ENCODE measurements around the gene NBPF20. TPM values are rescaled to one million over a fixed set of nuclear protein-coding genes. Genes with fewer than 3 reads are reported as not detected.
"Not testable (repeated sequence)": the region's sequence is repeated elsewhere in the genome, so short reads cannot be mapped to it uniquely, and the experiment has no call there.

Gene NBPF20
- total RNA-seq = 0.62 TPM
- long read RNA-seq, partial matches to known transcripts = 2 of 8 reads
- long read RNA-seq, other reads (novel, unspliced or antisense) = 6 of 8 reads

- DNase-seq (peak; percentile 88), ATAC-seq (ENCODE audit: poor library complexity) (peak; percentile 100)
- intact Hi-C loops (cut with DNase I) = no loop called here
Measured at GRCh38 chr1:145425436-145426029, at the start of gene NBPF20. Gene NBPF20, minus strand, starts transcription at chr1:145425603. Its CDS starts 20,331 bp downstream, at chr1:145405272.

GRCh38 chr1:145474837-145475368 lies 49.5 kb upstream of the NBPF20 start:
- intact Hi-C loops (cut with DNase I); DNase-seq; ATAC-seq (ENCODE audit: poor library complexity): not testable (repeated sequence)

GRCh38 chr1:145472731-145473130 lies 47.3 kb upstream of the NBPF20 start:
- ATAC-seq (ENCODE audit: poor library complexity); DNase-seq; intact Hi-C loops (cut with DNase I): not testable (repeated sequence)

- DNase-seq; ATAC-seq (ENCODE audit: poor library complexity): not testable (repeated sequence)
Measured at GRCh38 chr1:145471365-145471764, 46.0 kb upstream of the NBPF20 start.

GRCh38 chr1:145465405-145466144 lies 40.2 kb upstream of the NBPF20 start:
- ATAC-seq (ENCODE audit: poor library complexity) = peak; percentile 92
- intact Hi-C loops (cut with DNase I); DNase-seq: not testable (repeated sequence)

More at GRCh38 chr1:145471365-145471764, 46.0 kb upstream of the NBPF20 start:
- intact Hi-C loops (cut with DNase I) = not testable (repeated sequence)

- intact Hi-C loops (cut with DNase I); ATAC-seq (ENCODE audit: poor library complexity); DNase-seq: not testable (repeated sequence)
Measured at GRCh38 chr1:145464708-145465336, 39.4 kb upstream of the NBPF20 start.

- ATAC-seq (ENCODE audit: poor library complexity); intact Hi-C loops (cut with DNase I); DNase-seq: not testable (repeated sequence)
Measured at GRCh38 chr1:145464017-145464416, 38.6 kb upstream of the NBPF20 start.

- DNase-seq; intact Hi-C loops (cut with DNase I); ATAC-seq (ENCODE audit: poor library complexity): not testable (repeated sequence)
Measured at GRCh38 chr1:145460684-145461083, 35.3 kb upstream of the NBPF20 start.

GRCh38 chr1:145460048-145460447 lies 34.6 kb upstream of the NBPF20 start:
- peak; percentile 49 for ATAC-seq (ENCODE audit: poor library complexity)
- DNase-seq; intact Hi-C loops (cut with DNase I): not testable (repeated sequence)

- peak; percentile 71 for ATAC-seq (ENCODE audit: poor library complexity)
- DNase-seq; intact Hi-C loops (cut with DNase I): not testable (repeated sequence)
Measured at GRCh38 chr1:145459591-145459990, 34.2 kb upstream of the NBPF20 start.

- ATAC-seq (ENCODE audit: poor library complexity); DNase-seq; intact Hi-C loops (cut with DNase I): not testable (repeated sequence)
Measured at GRCh38 chr1:145459063-145459462, 33.7 kb upstream of the NBPF20 start.

GRCh38 chr1:145454824-145455177 lies 29.4 kb upstream of the NBPF20 start:
- intact Hi-C loops (cut with DNase I); DNase-seq; ATAC-seq (ENCODE audit: poor library complexity): not testable (repeated sequence)

GRCh38 chr1:145453873-145454823 lies 28.7 kb upstream of the NBPF20 start:
- intact Hi-C loops (cut with DNase I); ATAC-seq (ENCODE audit: poor library complexity); DNase-seq: not testable (repeated sequence)

GRCh38 chr1:145452506-145452905 lies 27.1 kb upstream of the NBPF20 start:
- intact Hi-C loops (cut with DNase I); ATAC-seq (ENCODE audit: poor library complexity); DNase-seq: not testable (repeated sequence)

- intact Hi-C loops (cut with DNase I); ATAC-seq (ENCODE audit: poor library complexity): not testable (repeated sequence)
- DNase-seq = peak; percentile 48
Measured at GRCh38 chr1:145451914-145452313, 26.5 kb upstream of the NBPF20 start.

GRCh38 chr1:145445219-145445618 lies 19.8 kb upstream of the NBPF20 start:
- intact Hi-C loops (cut with DNase I); ATAC-seq (ENCODE audit: poor library complexity); DNase-seq: not testable (repeated sequence)

- intact Hi-C loops (cut with DNase I); DNase-seq; ATAC-seq (ENCODE audit: poor library complexity): not testable (repeated sequence)
Measured at GRCh38 chr1:145442340-145442739, 16.9 kb upstream of the NBPF20 start.
